PFSK-1 (cell line): Measurements from ENCODE around the gene CELF5.

Experiments used
- POLR2AphosphoS5 ChIP-seq: IDR thresholded peaks from 2 replicates; pipeline ENCODE4 v1.6.1; 2012; ENCODE audit warnings: low read depth, mild to moderate bottlenecking, control low read depth, low read length, moderate library complexity
- REST ChIP-seq, 2 experiments: IDR thresholded peaks; 2 replicates each; pipeline versions ENCODE4 v1.6.1 to v1.8.0; 2011 to 2012; ENCODE audit warnings: low read depth in 2 of 2, low read length in 2 of 2, control low read depth in 1 of 2, inconsistent platforms in 1 of 2, mild to moderate bottlenecking in 1 of 2, moderate library complexity in 1 of 2; ENCODE audit not compliant: insufficient read depth in 1 of 2
- SIN3A ChIP-seq: IDR thresholded peaks from 2 replicates; pipeline ENCODE4 v1.6.1; 2012; ENCODE audit warnings: mild to moderate bottlenecking, low read length, moderate library complexity, borderline replicate concordance; ENCODE audit not compliant: insufficient read depth
- TAF1 ChIP-seq: IDR thresholded peaks from 2 replicates; pipeline ENCODE4 v1.6.1; 2012; ENCODE audit warnings: low read length, control low read depth, borderline replicate concordance; ENCODE audit not compliant: insufficient read depth

GRCh38 chr19:3245050-3245449 is 20.6 kb downstream of the CELF5 start:
- TF ChIP-seq REST (IDR thresholded peaks at IDR 0.05; ENCODE audit: insufficient read depth in 1 of 2, low read depth in 2 of 2, low read length in 2 of 2) (0 out of 4 replicates have a peak, but pooled peaks of 1 of the 2 experiments have one; percentile 8), SIN3A (no peak), POLR2AphosphoS5 (no peak), TAF1 (no peak)
